ENCODE data around the gene FTSJ3. TPM values are rescaled to one million over a fixed set of nuclear protein-coding genes. Genes with fewer than 3 reads are reported as not detected.
A peak's percentile ranks its signal among the peaks of the same experiment; 100 is the strongest.

FTSJ3 gene
- total and polyA plus RNA-seq, 2 experiments from 2014 or later: 47.2 to 52.2 TPM

GRCh38 chr17:63792055-63792729, 35.3 kb downstream of the FTSJ3 start:
- H3K27ac ChIP-seq: no peak overlapping the region
- H3K4me1 ChIP-seq (ENCODE audit: low read depth): no peaks in the 10 kb centered on the region

GRCh38 chr17:63790057-63790456, 37.4 kb downstream of the FTSJ3 start:
- Histone ChIP-seq H3K4me1 (ENCODE audit: low read depth) (no peaks in the 10 kb centered on the region), H3K27ac (no peak overlapping the region), H3K36me3 (peaks cover 54% of the 10 kb centered on the region), H3K4me3 (no peak overlapping the region), H3K9me3 (ENCODE audit: low read depth) (no peaks in the 10 kb centered on the region), H3K27me3 (no peaks in the 10 kb centered on the region)
- TF ChIP-seq, protein P1, sequence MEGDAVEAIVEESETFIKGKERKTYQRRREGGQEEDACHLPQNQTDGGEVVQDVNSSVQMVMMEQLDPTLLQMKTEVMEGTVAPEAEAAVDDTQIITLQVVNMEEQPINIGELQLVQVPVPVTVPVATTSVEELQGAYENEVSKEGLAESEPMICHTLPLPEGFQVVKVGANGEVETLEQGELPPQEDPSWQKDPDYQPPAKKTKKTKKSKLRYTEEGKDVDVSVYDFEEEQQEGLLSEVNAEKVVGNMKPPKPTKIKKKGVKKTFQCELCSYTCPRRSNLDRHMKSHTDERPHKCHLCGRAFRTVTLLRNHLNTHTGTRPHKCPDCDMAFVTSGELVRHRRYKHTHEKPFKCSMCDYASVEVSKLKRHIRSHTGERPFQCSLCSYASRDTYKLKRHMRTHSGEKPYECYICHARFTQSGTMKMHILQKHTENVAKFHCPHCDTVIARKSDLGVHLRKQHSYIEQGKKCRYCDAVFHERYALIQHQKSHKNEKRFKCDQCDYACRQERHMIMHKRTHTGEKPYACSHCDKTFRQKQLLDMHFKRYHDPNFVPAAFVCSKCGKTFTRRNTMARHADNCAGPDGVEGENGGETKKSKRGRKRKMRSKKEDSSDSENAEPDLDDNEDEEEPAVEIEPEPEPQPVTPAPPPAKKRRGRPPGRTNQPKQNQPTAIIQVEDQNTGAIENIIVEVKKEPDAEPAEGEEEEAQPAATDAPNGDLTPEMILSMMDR (IDR thresholded peaks at IDR 0.05; ENCODE audit: low read depth, low read length): no peak
- DNase-seq (ENCODE audit: low read depth in 1 of 2, low spot score in 1 of 2): no peak

More at GRCh38 chr17:63792055-63792729, 35.3 kb downstream of the FTSJ3 start:
- no peak for DNase-seq (ENCODE audit: low read depth in 1 of 2, low spot score in 1 of 2)
- Histone ChIP-seq H3K36me3 (peaks cover 66% of the 10 kb centered on the region), H3K4me3 (no peak overlapping the region), H3K9me3 (ENCODE audit: low read depth) (no peaks in the 10 kb centered on the region), H3K27me3 (no peaks in the 10 kb centered on the region)
- TF ChIP-seq, protein P1 (IDR thresholded peaks at IDR 0.05; ENCODE audit: low read depth, low read length): no peak

DNA sequence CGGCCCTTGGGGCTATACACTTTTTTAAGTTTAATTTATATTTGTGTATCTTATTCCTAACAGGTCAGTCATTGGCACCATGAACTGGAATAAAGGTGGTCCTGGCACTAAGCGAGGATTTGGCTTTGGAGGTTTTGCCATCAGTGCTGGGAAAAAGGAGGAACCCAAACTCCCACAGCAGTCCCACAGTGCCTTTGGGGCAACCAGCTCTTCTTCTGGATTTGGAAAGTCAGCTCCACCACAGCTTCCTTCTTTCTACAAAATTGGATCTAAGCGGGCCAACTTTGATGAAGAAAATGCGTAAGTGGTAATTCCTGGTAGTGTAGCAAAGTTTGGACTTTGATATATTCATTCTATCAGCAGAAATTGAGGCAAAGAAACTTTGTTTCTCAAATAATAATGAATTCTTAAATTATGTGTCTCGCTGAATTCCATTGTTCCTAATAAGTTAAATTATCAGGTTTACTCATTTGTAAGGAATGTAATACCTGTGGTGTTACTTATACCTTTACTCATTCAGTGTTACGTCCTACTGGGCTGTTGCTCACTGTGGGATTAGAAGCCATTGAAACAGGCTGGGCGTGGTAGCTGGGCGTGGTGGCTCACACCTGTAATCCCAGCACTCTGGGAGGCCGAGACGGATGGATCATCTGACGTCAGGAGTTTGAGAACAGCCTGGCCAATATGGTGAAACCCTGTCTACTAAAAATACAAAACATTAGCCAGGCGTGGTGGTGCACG, 40.3 kb downstream of the FTSJ3 start:
- peaks cover 31% of the 10 kb centered on the region for H3K36me3 ChIP-seq
- TF ChIP-seq, protein P1 (IDR thresholded peaks at IDR 0.05; ENCODE audit: low read depth, low read length): no peak
- H3K27ac ChIP-seq: no peak overlapping the region

DNA sequence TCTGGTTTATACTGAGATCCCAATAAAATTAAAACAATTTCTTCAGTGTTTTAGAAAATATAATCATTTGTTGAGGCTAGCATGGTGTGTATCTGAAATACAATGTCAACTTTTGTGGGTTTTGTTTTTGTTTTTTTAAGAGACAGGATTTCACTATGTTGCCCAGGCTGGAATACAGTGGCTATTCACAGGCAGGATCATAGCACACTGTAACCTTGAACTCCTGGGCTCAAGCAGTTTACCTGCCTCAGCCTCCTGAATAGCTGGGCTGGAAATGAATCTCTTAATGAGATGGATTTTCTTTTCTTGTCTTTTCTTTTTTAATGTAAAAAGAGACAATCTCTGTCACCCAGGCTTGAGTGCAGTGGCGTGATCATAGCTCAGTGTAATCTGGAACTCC, 41.3 kb downstream of the FTSJ3 start:
- no peak overlapping the region for H3K27ac ChIP-seq
- no peak overlapping the region for H3K4me3 ChIP-seq
- no peaks in the 10 kb centered on the region for H3K4me1 ChIP-seq (ENCODE audit: low read depth)
- H3K27me3 ChIP-seq: no peaks in the 10 kb centered on the region
- no peak for DNase-seq (ENCODE audit: low read depth in 1 of 2, low spot score in 1 of 2)
- peaks cover 26% of the 10 kb centered on the region for H3K36me3 ChIP-seq
- TF ChIP-seq, protein P1 (IDR thresholded peaks at IDR 0.05; ENCODE audit: low read depth, low read length): no peak
- H3K9me3 ChIP-seq (ENCODE audit: low read depth): no peaks in the 10 kb centered on the region

More for the DNA sequence above, 40.3 kb downstream of the FTSJ3 start:
- Histone ChIP-seq H3K9me3 (ENCODE audit: low read depth) (no peaks in the 10 kb centered on the region), H3K27me3 (no peaks in the 10 kb centered on the region), H3K4me1 (ENCODE audit: low read depth) (no peaks in the 10 kb centered on the region), H3K4me3 (no peak overlapping the region)
- DNase-seq (ENCODE audit: low read depth in 1 of 2, low spot score in 1 of 2): no peak

DNA sequence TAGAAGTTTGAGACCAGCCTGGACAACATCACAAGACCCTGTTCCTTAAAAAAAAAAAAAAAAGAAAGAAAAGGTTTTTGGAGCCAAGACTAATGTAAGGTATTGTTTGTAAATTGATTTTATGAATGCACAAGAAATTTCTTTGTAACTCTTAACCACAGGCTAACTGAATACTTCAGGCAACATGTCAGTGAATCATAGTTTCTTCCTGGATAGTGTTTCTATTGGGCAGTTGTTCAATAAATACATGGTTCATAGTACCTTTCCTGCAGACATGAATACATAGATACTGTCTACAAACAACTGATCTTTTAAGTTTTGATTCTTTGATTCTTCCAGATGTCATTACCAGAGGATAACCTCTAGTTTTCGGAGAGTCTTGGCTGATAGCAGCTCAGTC, 41.9 kb downstream of the FTSJ3 start:
- TF ChIP-seq, protein P1 (IDR thresholded peaks at IDR 0.05; ENCODE audit: low read depth, low read length): no peak
- H3K27ac ChIP-seq: no peak overlapping the region
- DNase-seq (ENCODE audit: low read depth in 1 of 2, low spot score in 1 of 2): peak in 1 of 2 donors; percentile 29
- peaks cover 21% of the 10 kb centered on the region for H3K36me3 ChIP-seq
- H3K4me3 ChIP-seq: no peak overlapping the region
- no peaks in the 10 kb centered on the region for H3K9me3 ChIP-seq (ENCODE audit: low read depth)
- H3K27me3 ChIP-seq: no peaks in the 10 kb centered on the region
- H3K4me1 ChIP-seq (ENCODE audit: low read depth): no peaks in the 10 kb centered on the region

All from cardiac muscle cell (in vitro differentiated cells and primary cell).